ENCODE results near the gene CDH13.

The CDH13 gene

DNA sequence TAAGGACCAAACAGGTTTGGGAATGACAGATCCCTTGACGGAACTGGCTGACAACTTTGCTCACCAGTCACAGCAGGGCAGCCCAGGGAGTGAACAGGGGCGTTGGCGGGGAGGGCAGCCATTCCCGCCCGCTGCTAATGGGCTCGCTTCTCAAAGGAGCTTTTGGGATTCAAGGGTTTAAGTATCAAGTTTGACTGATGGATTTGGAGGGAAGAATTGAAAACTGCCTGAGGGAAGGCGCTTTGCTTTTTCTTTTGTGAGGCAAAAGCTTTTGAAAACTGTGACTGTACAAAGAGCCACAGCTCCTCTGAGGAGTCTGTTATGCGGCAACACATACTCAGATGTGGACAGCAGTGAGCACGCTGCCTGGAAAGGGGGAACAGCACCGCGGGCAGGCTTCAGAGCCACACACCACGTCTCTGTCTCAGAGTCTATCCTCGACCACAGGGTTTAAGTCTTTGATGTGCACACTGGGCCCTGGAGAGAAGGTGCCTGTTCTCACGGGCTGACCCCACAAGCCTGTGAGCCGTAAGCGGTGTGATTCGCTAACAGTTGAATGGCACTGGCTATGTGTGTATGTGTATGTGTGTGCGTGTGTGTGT is 1101.1 kb downstream of the CDH13 start:
- H3K4me3 ChIP-seq (ENCODE audit: low read depth, low read length) = no peak overlapping the region
- peaks cover 12% of the 10 kb centered on the region for H3K9me3 ChIP-seq (ENCODE audit: control insufficient read depth, insufficient read depth, low read depth, low read length)
- H3K27me3 ChIP-seq (ENCODE audit: control insufficient read depth, insufficient read depth, low read length) = no peaks in the 10 kb centered on the region
- H3K4me1 ChIP-seq (ENCODE audit: control insufficient read depth, insufficient read depth, low read length) = no peaks in the 10 kb centered on the region; the same call in 1 of the 2 replicates
- H3K9ac ChIP-seq (ENCODE audit: low read length) = no peak overlapping the region
- no peak overlapping the region for H3K27ac ChIP-seq (ENCODE audit: low read depth, low read length)
- H3K36me3 ChIP-seq (ENCODE audit: control insufficient read depth, insufficient read depth, low read length) = no peaks in the 10 kb centered on the region

DNA sequence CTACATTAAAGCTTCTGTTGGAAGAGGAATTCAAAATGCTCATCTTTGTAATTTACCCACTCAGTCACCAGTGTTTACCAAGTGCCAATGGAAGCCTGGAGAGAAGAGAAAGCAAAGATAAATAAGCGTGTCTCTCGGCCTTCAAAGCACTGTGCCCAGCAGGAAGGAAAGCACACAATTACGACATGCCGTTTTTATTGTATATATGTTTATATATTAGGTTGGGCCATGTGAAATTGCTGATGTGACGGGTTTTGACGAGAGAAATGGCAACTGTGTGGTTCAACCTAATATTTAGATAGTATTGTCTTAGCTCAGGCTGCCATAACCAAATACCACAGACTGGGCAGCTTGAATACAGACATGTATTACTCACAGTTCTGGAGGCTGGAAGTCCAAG is 1101.7 kb downstream of the CDH13 start:
- Histone ChIP-seq H3K27ac (ENCODE audit: low read depth, low read length) (no peak overlapping the region), H3K4me3 (ENCODE audit: low read depth, low read length) (no peak overlapping the region), H3K27me3 (ENCODE audit: control insufficient read depth, insufficient read depth, low read length) (no peaks in the 10 kb centered on the region), H3K9me3 (ENCODE audit: control insufficient read depth, insufficient read depth, low read depth, low read length) (peaks cover 18% of the 10 kb centered on the region), H3K36me3 (ENCODE audit: control insufficient read depth, insufficient read depth, low read length) (no peaks in the 10 kb centered on the region), H3K9ac (ENCODE audit: low read length) (no peak overlapping the region), H3K4me1 (ENCODE audit: control insufficient read depth, insufficient read depth, low read length) (no peaks in the 10 kb centered on the region; the same call in 1 of the 2 replicates)

DNA sequence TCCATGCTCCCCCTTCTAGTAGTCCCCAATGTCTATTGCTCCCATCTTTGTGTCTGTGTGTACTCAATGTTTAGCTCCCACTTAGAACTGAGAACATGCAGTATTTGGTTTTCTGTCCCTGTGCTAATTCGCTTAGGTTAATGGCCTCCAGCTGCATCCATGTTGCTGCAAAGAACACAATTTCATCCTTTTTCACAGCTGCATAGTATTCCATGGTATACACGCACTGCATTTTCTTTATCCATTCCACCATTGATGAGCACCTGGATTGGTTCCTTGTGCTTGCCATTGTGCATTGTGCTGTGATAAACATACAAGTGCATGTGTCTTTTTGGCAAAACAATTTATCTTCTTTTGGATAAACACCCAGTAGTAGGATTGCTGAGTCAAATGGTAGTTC is 1104.0 kb downstream of the CDH13 start:
- no peaks in the 10 kb centered on the region for H3K27me3 ChIP-seq (ENCODE audit: control insufficient read depth, insufficient read depth, low read length)
- no peak overlapping the region for H3K27ac ChIP-seq (ENCODE audit: low read depth, low read length)
- H3K4me1 ChIP-seq (ENCODE audit: control insufficient read depth, insufficient read depth, low read length) = no peaks in the 10 kb centered on the region; the same call in 1 of the 2 replicates
- H3K4me3 ChIP-seq (ENCODE audit: low read depth, low read length) = no peak overlapping the region
- H3K9me3 ChIP-seq (ENCODE audit: control insufficient read depth, insufficient read depth, low read depth, low read length) = peaks cover 38% of the 10 kb centered on the region
- H3K9ac ChIP-seq (ENCODE audit: low read length) = no peak overlapping the region
- H3K36me3 ChIP-seq (ENCODE audit: control insufficient read depth, insufficient read depth, low read length) = no peaks in the 10 kb centered on the region

DNA sequence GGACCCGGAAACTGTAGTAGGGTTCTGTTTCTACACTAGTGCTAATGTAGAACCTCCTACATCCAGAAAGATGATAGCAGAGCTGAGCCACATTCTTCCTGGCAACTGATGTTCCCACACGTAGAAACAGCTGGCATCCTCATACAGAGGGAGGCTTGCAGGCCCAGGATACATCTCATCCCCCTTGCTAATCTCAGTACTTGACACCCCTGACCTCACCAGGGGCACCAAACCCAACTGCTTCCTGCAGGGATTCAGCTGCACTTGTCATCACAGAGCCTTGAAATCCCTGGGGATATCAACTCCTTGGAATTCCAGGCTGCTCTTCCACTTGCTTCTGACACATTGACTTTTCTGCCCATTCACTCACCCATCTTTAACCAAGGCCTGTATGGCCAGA is 1105.8 kb downstream of the CDH13 start:
- Histone ChIP-seq H3K27me3 (ENCODE audit: control insufficient read depth, insufficient read depth, low read length) (no peaks in the 10 kb centered on the region), H3K9me3 (ENCODE audit: control insufficient read depth, insufficient read depth, low read depth, low read length) (peaks cover 43% of the 10 kb centered on the region), H3K4me1 (ENCODE audit: control insufficient read depth, insufficient read depth, low read length) (no peaks in the 10 kb centered on the region; the same call in 1 of the 2 replicates), H3K27ac (ENCODE audit: low read depth, low read length) (no peak overlapping the region), H3K9ac (ENCODE audit: low read length) (no peak overlapping the region), H3K36me3 (ENCODE audit: control insufficient read depth, insufficient read depth, low read length) (no peaks in the 10 kb centered on the region), H3K4me3 (ENCODE audit: low read depth, low read length) (no peak overlapping the region)

DNA sequence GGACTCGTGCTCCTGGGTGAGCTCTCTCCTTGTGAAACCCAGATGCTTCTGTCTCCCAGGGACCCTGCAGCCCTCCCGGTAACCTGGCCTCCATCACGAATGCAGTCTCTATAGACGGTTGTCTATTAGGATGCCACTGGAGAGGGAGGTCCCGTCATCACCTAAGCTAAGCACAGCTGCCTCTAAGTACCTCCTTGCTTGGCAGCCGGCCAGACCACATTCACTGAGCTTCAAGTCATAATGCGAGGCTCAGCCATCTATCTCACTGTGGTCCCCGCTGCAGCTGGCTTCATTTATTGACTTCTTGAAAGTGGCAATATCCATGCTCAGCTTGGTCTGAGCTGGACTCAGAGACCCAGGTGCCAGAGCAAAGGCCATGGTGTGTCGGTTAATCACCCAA is 1106.5 kb downstream of the CDH13 start:
- Histone ChIP-seq H3K9me3 (ENCODE audit: control insufficient read depth, insufficient read depth, low read depth, low read length) (peaks cover 43% of the 10 kb centered on the region), H3K27me3 (ENCODE audit: control insufficient read depth, insufficient read depth, low read length) (no peaks in the 10 kb centered on the region), H3K27ac (ENCODE audit: low read depth, low read length) (no peak overlapping the region), H3K4me1 (ENCODE audit: control insufficient read depth, insufficient read depth, low read length) (no peaks in the 10 kb centered on the region), H3K36me3 (ENCODE audit: control insufficient read depth, insufficient read depth, low read length) (no peaks in the 10 kb centered on the region), H3K9ac (ENCODE audit: low read length) (no peak overlapping the region), H3K4me3 (ENCODE audit: low read depth, low read length) (no peak overlapping the region)

DNA sequence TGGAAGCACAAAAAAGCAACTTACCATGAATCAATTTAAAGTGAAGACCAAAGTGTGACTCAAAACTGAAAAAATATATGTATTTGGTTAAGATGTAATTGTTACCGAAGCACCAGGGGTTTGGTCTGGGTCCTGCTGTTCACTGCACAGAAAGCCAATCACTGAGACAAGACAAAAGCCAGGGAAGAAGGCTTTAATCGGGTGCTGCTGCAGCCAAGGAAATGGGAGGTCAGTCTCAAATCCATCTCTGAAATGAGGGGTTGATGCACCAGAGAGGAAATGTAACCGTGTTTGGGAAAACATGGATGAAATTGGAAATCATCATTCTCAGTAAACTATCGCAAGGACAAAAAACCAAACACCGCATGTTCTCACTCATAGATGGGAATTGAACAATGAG is 1107.4 kb downstream of the CDH13 start:
- peaks cover 43% of the 10 kb centered on the region for H3K9me3 ChIP-seq (ENCODE audit: control insufficient read depth, insufficient read depth, low read depth, low read length)
- H3K36me3 ChIP-seq (ENCODE audit: control insufficient read depth, insufficient read depth, low read length) = no peaks in the 10 kb centered on the region
- H3K27ac ChIP-seq (ENCODE audit: low read depth, low read length) = no peak overlapping the region
- H3K4me3 ChIP-seq (ENCODE audit: low read depth, low read length) = no peak overlapping the region
- H3K27me3 ChIP-seq (ENCODE audit: control insufficient read depth, insufficient read depth, low read length) = no peaks in the 10 kb centered on the region
- no peaks in the 10 kb centered on the region for H3K4me1 ChIP-seq (ENCODE audit: control insufficient read depth, insufficient read depth, low read length)
- H3K9ac ChIP-seq (ENCODE audit: low read length) = no peak overlapping the region

DNA sequence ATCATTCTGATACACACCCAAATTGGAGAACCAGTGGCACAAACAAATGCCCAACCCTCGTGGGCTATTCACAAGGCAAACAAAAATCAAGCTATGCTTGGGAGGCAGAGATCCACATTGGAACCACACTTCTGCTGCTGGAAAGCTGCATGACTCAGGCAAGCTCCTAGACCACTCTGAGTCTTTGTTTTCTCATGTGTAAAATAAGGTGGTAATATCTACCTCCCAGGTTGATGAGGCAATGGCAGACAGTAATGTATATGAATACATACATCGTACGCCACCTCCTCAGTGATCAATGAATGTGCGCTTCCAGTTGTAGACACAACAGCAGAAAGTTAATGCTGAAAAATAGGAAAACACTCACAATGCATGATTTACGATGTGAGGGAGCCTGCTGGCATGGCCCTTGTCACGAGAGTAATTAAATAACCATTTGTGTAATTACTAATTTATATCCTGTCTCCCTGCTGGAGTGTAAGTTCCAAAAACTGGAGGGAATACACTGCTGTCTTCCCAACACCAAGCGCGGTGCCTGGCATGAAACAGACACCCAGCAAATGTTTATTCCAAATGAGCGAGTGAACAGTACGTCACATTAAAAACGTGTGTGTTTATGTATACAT is 1111.1 kb downstream of the CDH13 start:
- Histone ChIP-seq H3K36me3 (ENCODE audit: control insufficient read depth, insufficient read depth, low read length) (no peaks in the 10 kb centered on the region), H3K9ac (ENCODE audit: low read length) (no peak overlapping the region), H3K27ac (ENCODE audit: low read depth, low read length) (no peak overlapping the region), H3K9me3 (ENCODE audit: control insufficient read depth, insufficient read depth, low read depth, low read length) (peaks cover 32% of the 10 kb centered on the region), H3K4me3 (ENCODE audit: low read depth, low read length) (no peak overlapping the region), H3K27me3 (ENCODE audit: control insufficient read depth, insufficient read depth, low read length) (no peaks in the 10 kb centered on the region), H3K4me1 (ENCODE audit: control insufficient read depth, insufficient read depth, low read length) (no peaks in the 10 kb centered on the region; the same call in 1 of the 2 replicates)

DNA sequence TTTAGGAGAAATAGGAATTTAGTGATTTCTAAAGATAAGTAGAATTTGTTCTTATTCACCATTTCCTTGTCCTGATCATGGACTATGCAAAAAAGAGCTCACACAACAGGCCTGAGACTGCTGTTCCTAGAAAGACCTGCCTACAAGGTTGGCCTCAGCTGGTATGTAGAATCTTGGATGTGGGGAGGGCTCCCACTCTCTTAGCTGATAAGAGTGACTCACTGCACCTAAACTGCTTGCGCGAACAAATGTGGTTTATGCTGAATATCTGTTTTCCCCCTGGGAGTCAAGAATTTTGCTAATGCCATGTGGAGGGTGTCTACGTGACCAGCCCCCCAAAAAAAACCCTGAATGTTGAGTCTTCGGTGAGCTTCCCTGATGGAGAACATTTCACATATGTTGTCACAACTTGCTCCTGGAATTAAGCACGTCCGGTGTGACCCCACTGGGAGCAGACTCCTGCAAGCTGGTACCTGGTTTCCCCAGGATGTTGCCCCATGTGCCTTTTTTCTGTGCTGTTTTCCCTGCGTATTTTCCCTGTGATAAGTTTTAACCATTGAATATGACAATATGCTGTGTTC is 1112.2 kb downstream of the CDH13 start:
- Histone ChIP-seq H3K27me3 (ENCODE audit: control insufficient read depth, insufficient read depth, low read length) (no peaks in the 10 kb centered on the region), H3K9ac (ENCODE audit: low read length) (no peak overlapping the region), H3K9me3 (ENCODE audit: control insufficient read depth, insufficient read depth, low read depth, low read length) (peaks cover 21% of the 10 kb centered on the region), H3K36me3 (ENCODE audit: control insufficient read depth, insufficient read depth, low read length) (no peaks in the 10 kb centered on the region), H3K4me3 (ENCODE audit: low read depth, low read length) (no peak overlapping the region), H3K27ac (ENCODE audit: low read depth, low read length) (no peak overlapping the region), H3K4me1 (ENCODE audit: control insufficient read depth, insufficient read depth, low read length) (peaks cover under 1% of the 10 kb centered on the region; the same call in 1 of the 2 replicates)

DNA sequence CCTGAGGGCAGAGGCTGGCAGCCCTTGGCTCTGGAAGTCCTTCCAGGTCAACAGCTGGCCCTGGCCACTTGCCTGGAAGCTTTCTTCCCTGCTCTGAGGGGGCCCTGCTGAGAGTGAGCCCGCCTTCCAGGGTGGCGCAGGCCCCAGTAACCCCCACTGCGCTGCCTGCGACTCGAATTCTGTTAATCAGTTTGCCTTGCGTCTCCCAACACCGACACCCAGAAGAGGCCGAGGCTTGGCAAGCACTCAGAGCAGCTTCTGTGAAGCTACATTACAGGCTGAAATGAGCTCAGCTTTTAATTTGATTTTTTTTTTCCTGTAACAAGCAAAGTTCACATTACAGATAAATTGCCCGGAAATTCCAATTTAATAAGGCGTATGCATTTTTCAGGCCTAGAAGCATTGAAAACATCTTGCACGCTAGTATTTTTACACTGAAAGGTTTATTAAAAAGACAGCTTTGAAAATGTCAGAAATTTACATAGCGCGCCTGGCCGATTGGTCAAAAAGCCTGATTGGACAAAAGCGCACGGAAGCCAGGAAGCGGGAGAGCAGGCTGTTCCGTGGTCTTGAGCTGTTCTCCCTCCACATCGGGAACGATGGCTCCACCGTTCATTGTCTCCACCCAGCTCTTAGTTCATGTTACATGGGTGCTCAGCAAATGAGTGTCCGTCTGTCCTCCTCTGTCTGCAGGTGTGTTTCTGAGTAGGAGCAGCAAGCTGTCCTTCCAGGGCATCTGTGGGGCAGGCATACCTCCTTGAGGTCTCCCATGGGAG is 1115.5 kb downstream of the CDH13 start:
- Histone ChIP-seq H3K4me3 (ENCODE audit: low read depth, low read length) (no peak overlapping the region), H3K9me3 (ENCODE audit: control insufficient read depth, insufficient read depth, low read depth, low read length) (peaks cover 3% of the 10 kb centered on the region; the same call in 1 of the 2 replicates), H3K4me1 (ENCODE audit: control insufficient read depth, insufficient read depth, low read length) (peaks cover 10% of the 10 kb centered on the region; the same call in 1 of the 2 replicates), H3K36me3 (ENCODE audit: control insufficient read depth, insufficient read depth, low read length) (no peaks in the 10 kb centered on the region), H3K27ac (ENCODE audit: low read depth, low read length) (no peak overlapping the region), H3K27me3 (ENCODE audit: control insufficient read depth, insufficient read depth, low read length) (no peaks in the 10 kb centered on the region), H3K9ac (ENCODE audit: low read length) (no peak overlapping the region)

DNA sequence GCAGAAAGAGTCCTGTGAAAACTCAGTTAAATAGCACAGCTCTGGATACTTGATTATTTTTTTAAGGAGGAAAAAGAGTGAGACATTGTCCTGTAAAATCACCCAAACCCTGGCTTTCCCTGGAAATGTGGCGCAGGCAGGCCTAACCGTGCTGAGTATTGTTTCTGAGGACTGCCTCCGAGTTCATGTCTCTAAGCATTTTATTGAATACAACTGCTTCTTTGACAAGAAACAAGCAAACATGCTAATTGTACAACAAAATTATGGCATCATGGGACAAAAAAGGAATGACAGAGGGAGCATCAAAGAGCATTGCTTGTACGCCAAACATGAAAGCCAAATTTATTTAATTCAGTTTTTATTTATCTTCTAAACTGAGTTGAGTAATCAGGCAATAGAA is 1116.5 kb downstream of the CDH13 start:
- Histone ChIP-seq H3K36me3 (ENCODE audit: control insufficient read depth, insufficient read depth, low read length) (no peaks in the 10 kb centered on the region), H3K4me1 (ENCODE audit: control insufficient read depth, insufficient read depth, low read length) (peaks cover 10% of the 10 kb centered on the region; the same call in 1 of the 2 replicates), H3K9me3 (ENCODE audit: control insufficient read depth, insufficient read depth, low read depth, low read length) (peaks cover 3% of the 10 kb centered on the region; the same call in 1 of the 2 replicates), H3K27ac (ENCODE audit: low read depth, low read length) (no peak overlapping the region), H3K27me3 (ENCODE audit: control insufficient read depth, insufficient read depth, low read length) (no peaks in the 10 kb centered on the region), H3K9ac (ENCODE audit: low read length) (no peak overlapping the region), H3K4me3 (ENCODE audit: low read depth, low read length) (no peak overlapping the region)

DNA sequence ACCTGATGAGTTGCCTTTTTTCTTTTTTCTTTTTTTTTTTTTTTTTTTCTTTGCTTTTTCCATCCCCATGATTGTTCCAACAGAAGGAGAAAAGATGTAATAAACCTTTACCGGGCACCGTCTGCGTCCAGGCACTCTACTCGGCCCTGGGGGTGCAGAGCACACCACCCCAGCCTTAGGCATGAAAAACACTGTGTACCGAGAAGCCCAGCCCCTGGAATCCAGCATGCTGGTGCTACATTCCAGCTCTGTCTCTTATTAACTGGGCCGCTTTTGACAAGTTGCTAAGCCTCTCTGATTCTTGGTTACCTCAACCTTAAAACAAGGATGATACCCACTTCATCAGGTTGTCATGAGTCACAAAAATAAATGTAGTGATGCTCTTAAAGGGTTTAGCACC is 1117.0 kb downstream of the CDH13 start:
- H3K9me3 ChIP-seq (ENCODE audit: control insufficient read depth, insufficient read depth, low read depth, low read length) = peaks cover 3% of the 10 kb centered on the region; the same call in 1 of the 2 replicates
- peaks cover 10% of the 10 kb centered on the region; the same call in 1 of the 2 replicates for H3K4me1 ChIP-seq (ENCODE audit: control insufficient read depth, insufficient read depth, low read length)
- no peak overlapping the region for H3K27ac ChIP-seq (ENCODE audit: low read depth, low read length)
- H3K36me3 ChIP-seq (ENCODE audit: control insufficient read depth, insufficient read depth, low read length) = no peaks in the 10 kb centered on the region
- H3K27me3 ChIP-seq (ENCODE audit: control insufficient read depth, insufficient read depth, low read length) = no peaks in the 10 kb centered on the region
- no peak overlapping the region for H3K4me3 ChIP-seq (ENCODE audit: low read depth, low read length)
- H3K9ac ChIP-seq (ENCODE audit: low read length) = no peak overlapping the region
